Right forelimb (tissue), 1 donor: ENCODE measurements around the gene KRTAP29-1.
"Not testable (repeated sequence)": the region's sequence is repeated elsewhere in the genome, so short reads cannot be mapped to it uniquely, and the experiment has no call there.

Experiments
- DNase-seq: peaks from one replicate; pipeline ENCODE4 v3.0.0-alpha.2; 2018

The KRTAP29-1 gene

GRCh38 chr17:41296846-41297245, 5.8 kb downstream of the KRTAP29-1 start:
- no peak for DNase-seq

- no peak for DNase-seq
Observed at GRCh38 chr17:41294016-41294415, 8.6 kb downstream of the KRTAP29-1 start.

- DNase-seq = no peak
Observed at GRCh38 chr17:41287050-41287449, 15.6 kb downstream of the KRTAP29-1 start.

- DNase-seq = no peak
Observed at GRCh38 chr17:41284546-41284945, 18.1 kb downstream of the KRTAP29-1 start.

GRCh38 chr17:41284043-41284442, 18.6 kb downstream of the KRTAP29-1 start:
- no peak for DNase-seq

- DNase-seq = no peak
Observed at GRCh38 chr17:41278176-41278955, 24.3 kb downstream of the KRTAP29-1 start.

GRCh38 chr17:41275648-41276190, 26.9 kb downstream of the KRTAP29-1 start, which contains the start of gene KRTAP9-7:
Gene KRTAP9-7, plus strand, starts transcription at chr17:41275698. Its CDS starts 0 bp downstream, at chr17:41275698.
- DNase-seq = not testable (repeated sequence)

GRCh38 chr17:41271858-41272257, 30.8 kb downstream of the KRTAP29-1 start:
- DNase-seq = no peak

- not testable (repeated sequence) for DNase-seq
Observed at GRCh38 chr17:41271323-41271722, 31.3 kb downstream of the KRTAP29-1 start.

GRCh38 chr17:41267711-41268110, 34.9 kb downstream of the KRTAP29-1 start:
- DNase-seq = no peak

GRCh38 chr17:41265078-41265477, 37.6 kb downstream of the KRTAP29-1 start, which contains the start of gene KRTAP9-6:
Gene KRTAP9-6, plus strand, starts transcription at chr17:41265378. Its CDS starts 0 bp downstream, at chr17:41265378.
- no peak for DNase-seq

- DNase-seq = no peak
Observed at GRCh38 chr17:41264599-41264998, 38.1 kb downstream of the KRTAP29-1 start.

GRCh38 chr17:41263212-41263611, 39.4 kb downstream of the KRTAP29-1 start:
- no peak for DNase-seq

GRCh38 chr17:41258406-41258805, 44.2 kb downstream of the KRTAP29-1 start:
- no peak for DNase-seq

GRCh38 chr17:41256291-41256685, 46.4 kb downstream of the KRTAP29-1 start:
- DNase-seq = no peak

GRCh38 chr17:41255381-41256290, 47.0 kb downstream of the KRTAP29-1 start, which contains the start of gene KRTAP9-9:
Gene KRTAP9-9, plus strand, starts transcription at chr17:41255384.
- not testable (repeated sequence) for DNase-seq

- DNase-seq = no peak
Observed at GRCh38 chr17:41254861-41255260, 47.8 kb downstream of the KRTAP29-1 start.
